ENCODE results near the gene LRRC61. TPM values are rescaled to one million over a fixed set of nuclear protein-coding genes. Genes with fewer than 3 reads are reported as not detected.

LRRC61 gene
- polyA plus RNA-seq, 3 donors, result 21.9 to 30.2 (median 24.6) TPM

DNA sequence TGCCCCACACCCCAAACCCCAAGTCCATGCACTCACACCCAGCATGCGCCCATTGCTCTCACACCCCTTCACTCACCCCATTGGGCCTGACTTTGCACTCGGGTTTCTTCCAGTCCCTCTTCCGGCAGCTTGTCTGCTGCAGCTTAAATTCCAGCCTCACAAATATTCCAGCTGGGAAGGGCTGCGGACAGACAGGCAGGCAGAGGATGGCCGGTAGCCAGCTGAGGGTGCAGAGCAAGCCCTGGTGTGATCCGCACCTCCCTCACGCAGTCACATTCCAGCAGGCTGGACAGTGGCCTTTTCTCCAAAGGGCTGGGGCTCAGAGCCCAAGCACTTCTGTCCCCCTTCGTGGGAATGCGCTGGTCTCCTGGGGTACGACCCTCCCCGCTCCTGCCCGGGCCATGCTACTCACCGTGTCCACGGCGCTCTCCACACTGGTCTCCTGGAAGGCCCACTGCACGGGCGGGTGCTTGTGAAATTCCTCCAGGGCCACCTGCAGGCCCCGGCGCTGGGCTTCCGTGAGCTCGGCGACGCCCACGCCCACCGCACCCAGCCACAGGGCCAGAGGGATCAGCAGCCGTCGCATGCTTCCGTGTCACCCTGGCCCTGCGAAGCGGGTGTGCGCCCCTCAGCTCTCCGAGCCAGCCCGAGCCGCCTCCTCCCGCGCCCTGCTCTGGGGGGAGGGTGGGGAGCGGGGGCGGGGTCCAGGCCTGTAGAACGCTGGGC, 17.0 kb downstream of the LRRC61 start:
- no peak for DNase-seq (ENCODE audit: extremely low read depth in 1 of 11, low read depth in 9 of 11, low spot score in 4 of 11)

DNA sequence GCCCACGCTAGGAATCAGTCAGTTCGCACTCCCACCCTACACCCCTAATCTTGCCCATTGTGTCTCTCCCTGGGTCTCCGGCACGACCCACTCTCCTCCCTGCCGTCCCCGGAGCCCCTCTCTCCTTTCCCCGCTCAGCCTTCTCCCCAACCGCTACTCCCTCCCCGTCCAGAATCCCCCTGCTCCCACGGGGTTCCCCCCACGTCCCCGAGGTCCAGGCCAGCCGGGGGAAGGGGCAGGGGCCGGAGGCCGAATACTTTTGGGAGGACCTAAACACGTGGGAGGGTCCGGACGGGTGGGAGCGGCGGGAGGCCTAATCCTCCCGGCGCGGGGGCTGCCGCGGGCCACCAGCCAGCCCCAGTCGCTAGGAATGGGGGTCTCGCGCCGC, 17.7 kb downstream of the LRRC61 start:
- no peak for DNase-seq (ENCODE audit: extremely low read depth in 1 of 11, low read depth in 9 of 11, low spot score in 4 of 11)

GRCh38 chr7:150341263-150342120, 18.3 kb downstream of the LRRC61 start, which contains the start of gene RARRES2:
Gene RARRES2 (minus strand): TSS chr7:150341629. CDS start chr7:150340609, 1,020 bp downstream.
- DNase-seq (ENCODE audit: extremely low read depth in 1 of 11, low read depth in 9 of 11, low spot score in 4 of 11), result peak in 2 of 11 donors; percentile 41 to 49

DNA sequence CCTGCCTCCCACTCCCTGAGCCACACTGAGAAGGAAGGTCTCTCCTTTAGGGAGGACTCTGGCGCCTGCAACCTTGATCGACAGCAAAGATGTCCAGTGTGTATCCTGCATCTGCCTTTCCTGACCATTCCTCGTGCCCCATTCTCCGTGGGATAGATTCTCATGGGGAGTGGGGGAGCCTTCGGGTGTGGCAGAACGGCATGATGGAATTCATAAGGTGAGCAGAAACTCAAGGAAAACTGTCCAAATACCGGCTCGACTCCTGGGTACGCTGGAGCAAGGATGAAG, 18.9 kb downstream of the LRRC61 start:
- DNase-seq (ENCODE audit: extremely low read depth in 1 of 11, low read depth in 9 of 11, low spot score in 4 of 11), result no peak

GRCh38 chr7:150343225-150343624, 20.1 kb downstream of the LRRC61 start:
- no peak for DNase-seq (ENCODE audit: extremely low read depth in 1 of 11, low read depth in 9 of 11, low spot score in 4 of 11)

GRCh38 chr7:150344299-150344698, 21.1 kb downstream of the LRRC61 start:
- DNase-seq (ENCODE audit: extremely low read depth in 1 of 11, low read depth in 9 of 11, low spot score in 4 of 11), result no peak

DNA sequence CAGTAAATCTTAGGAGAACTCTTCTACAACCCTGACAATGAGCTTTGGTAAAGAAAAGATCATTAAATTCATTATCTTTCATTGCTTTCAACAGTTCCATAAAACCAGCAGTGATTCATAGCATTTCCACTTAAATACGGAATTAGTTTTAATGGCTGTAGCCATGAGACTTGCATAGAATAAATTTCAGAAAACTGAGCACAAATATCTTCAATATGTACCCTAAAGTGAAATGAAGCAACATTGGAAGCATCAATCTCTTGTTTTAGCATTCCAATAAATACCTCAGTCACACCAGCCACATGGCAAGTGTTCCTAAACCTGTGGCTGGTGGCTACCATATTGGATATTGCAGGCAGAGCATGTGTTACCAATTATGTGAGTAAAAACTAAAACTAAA, 21.9 kb downstream of the LRRC61 start:
- no peak for DNase-seq (ENCODE audit: extremely low read depth in 1 of 11, low read depth in 9 of 11, low spot score in 4 of 11)

- no peak for DNase-seq (ENCODE audit: extremely low read depth in 1 of 11, low read depth in 9 of 11, low spot score in 4 of 11)
Observed at GRCh38 chr7:150346922-150347321, 23.8 kb downstream of the LRRC61 start.

DNA sequence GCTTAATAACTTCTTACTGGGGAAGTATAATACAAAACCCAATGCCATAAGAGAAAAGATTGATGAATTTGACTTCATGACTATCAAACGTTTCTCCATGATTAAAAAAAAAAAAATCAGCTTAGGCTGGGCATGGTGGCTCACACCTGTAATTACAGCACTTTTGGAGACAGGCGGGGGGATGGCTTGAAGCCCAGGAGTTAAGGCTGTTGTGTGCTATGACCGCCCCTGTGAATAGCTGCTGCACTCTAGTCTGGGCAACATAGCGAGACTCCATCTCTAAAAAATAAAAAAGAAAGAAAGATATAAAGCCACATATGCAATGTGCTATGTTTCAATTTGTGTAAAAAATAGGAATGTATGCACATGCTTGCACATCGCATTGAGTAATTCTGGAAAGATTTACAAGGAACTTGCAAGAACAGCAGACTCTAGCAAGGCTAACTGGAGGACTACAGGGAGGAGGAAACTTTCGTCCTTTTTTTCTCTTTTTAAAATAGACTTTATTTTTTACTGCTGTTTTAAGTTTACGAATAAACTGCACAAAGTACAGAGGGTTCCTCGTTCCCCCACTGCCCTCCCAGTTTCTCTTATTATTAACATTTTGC, 28.5 kb downstream of the LRRC61 start:
- no peak for DNase-seq (ENCODE audit: extremely low read depth in 1 of 11, low read depth in 9 of 11, low spot score in 4 of 11)

DNA sequence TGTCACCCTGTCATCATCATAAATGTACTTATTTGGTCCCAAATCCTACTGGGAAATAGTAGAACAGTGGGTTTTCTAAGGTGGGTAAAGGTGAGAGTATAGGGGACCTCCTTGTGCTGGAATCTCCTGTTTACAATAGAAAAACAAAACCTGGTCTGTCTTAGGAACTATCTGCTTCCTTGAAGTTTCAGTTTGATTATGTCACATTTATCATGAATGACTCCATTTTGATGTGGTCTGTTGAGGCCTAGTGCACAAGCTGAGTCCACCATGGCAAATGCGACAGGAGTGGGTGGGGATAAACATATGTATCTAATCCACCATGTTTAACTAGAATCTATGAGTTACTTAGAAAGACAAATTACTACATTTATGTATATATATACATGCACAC, 32.5 kb downstream of the LRRC61 start:
- DNase-seq (ENCODE audit: extremely low read depth in 1 of 11, low read depth in 9 of 11, low spot score in 4 of 11), result no peak

DNA sequence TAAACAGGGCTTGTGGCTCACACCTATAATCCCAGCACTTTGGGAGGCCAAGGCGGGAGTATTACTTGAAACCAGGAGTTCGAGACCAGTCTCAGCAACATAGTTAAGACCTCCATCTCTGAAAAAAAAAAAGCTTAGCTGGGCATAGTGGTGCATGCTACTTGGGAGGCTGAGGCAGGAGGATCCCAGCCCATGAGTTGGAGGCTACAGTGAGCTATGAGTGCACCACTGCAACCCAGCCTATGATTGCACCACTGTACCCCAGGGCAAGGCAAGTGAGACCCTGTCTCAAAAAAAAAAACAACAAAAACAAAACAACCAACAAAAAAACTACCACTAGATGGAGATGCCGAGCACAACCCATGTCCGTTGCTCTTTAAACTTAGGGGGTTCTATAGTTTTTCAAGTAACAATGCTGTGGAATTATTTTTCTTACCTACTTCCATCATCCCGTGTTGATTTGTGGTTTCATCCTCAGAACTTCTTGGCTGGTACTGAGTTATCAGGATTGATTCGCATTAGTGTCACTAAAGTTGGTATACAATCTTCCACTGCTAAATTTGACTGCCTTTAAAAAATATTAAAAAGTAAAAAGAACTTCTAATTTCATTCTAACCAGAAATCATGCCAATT, 33.2 kb downstream of the LRRC61 start:
- no peak for DNase-seq (ENCODE audit: extremely low read depth in 1 of 11, low read depth in 9 of 11, low spot score in 4 of 11)

DNA sequence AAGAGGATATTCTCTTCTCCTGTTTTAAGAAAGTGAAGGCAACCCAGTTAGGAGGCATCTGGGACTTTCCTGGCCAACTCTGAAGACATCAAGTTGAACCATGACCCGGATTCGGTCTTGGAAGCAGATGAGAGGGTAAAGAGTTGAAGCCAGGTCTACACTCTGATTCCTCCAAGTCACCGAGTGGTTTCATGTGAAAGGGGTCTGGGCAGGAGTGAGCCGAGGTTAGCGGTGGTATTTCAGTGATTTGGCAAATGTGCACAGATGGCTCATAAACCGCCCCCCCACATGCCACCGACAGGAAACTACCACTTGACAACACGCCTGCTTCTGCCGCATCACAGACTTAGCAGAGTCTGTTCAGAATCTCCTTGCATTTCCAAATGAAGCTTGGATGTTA, 34.1 kb downstream of the LRRC61 start:
- DNase-seq (ENCODE audit: extremely low read depth in 1 of 11, low read depth in 9 of 11, low spot score in 4 of 11), result no peak

- no peak for DNase-seq (ENCODE audit: extremely low read depth in 1 of 11, low read depth in 9 of 11, low spot score in 4 of 11)
Observed at GRCh38 chr7:150357771-150358427, 34.7 kb downstream of the LRRC61 start.

- DNase-seq (ENCODE audit: extremely low read depth in 1 of 11, low read depth in 9 of 11, low spot score in 4 of 11), result no peak
Observed at GRCh38 chr7:150358433-150358832, 35.3 kb downstream of the LRRC61 start.

DNA sequence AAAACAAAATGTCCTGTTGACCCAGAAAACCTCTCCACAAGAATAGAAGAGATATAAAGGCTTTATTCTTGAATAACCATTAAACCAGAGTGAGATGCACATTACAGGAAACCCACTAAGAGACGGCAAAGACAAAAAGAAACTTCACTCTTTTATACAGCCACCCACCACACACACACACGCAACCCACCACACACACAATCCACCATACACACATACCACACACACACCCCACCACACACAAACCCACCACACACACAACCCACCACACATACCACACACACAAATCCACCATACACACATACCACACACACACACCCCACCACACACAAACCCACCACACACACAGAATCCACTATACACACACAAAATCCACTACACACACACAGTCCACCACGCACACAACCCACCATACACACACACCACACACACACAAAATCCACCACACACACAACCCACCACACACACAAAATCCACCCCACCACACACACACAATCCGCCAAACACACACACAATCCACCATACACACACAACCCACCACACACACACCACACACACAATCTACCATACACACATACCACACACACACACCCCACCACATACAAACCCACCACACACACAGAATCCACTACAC, 36.0 kb downstream of the LRRC61 start:
- DNase-seq (ENCODE audit: extremely low read depth in 1 of 11, low read depth in 9 of 11, low spot score in 4 of 11), result no peak

- DNase-seq (ENCODE audit: extremely low read depth in 1 of 11, low read depth in 9 of 11, low spot score in 4 of 11), result no peak
Observed at GRCh38 chr7:150359622-150360362, 36.6 kb downstream of the LRRC61 start.

GRCh38 chr7:150360363-150361058, 37.4 kb downstream of the LRRC61 start:
- DNase-seq (ENCODE audit: extremely low read depth in 1 of 11, low read depth in 9 of 11, low spot score in 4 of 11), result no peak

- no peak for DNase-seq (ENCODE audit: extremely low read depth in 1 of 11, low read depth in 9 of 11, low spot score in 4 of 11)
Observed at GRCh38 chr7:150361402-150361801, 38.2 kb downstream of the LRRC61 start.

Measured in renal cortex interstitium (tissue), 11 donors.